Chondrocyte (in vitro differentiated cells): ENCODE results near the gene PRR20G. TPM values are rescaled to one million over a fixed set of nuclear protein-coding genes. Genes with fewer than 3 reads are reported as not detected.

ENCODE experiments used
- DNase-seq: peaks from one replicate; pipeline ENCODE4 v3.0.0; 2021; ENCODE audit warnings: mixed read lengths, low spot score
- H3K27ac Mint-ChIP-seq: one replicate; pipeline ENCODE4 v1.8.0; 2021; ENCODE audit warnings: mild to moderate bottlenecking, moderate library complexity, mixed read lengths; ENCODE audit not compliant: unreplicated experiment
- H3K27me3 Mint-ChIP-seq: 2 replicates; pipeline ENCODE4 v1.8.0; 2021; ENCODE audit warnings: low read depth, mixed read lengths
- H3K36me3 Mint-ChIP-seq: 2 replicates; pipeline ENCODE4 v1.8.0; 2021; ENCODE audit warnings: low read depth, mixed read lengths
- H3K4me1 Mint-ChIP-seq: 2 replicates; pipeline ENCODE4 v1.8.0; 2021; ENCODE audit warnings: low read depth, mild to moderate bottlenecking, mixed read lengths
- H3K4me3 Mint-ChIP-seq: one replicate; pipeline ENCODE4 v1.8.0; 2021; ENCODE audit warnings: mild to moderate bottlenecking, moderate library complexity, mixed read lengths; ENCODE audit not compliant: unreplicated experiment
- H3K9me3 Mint-ChIP-seq: 2 replicates; pipeline ENCODE4 v1.8.0; 2021; ENCODE audit warnings: low read depth, mixed read lengths
- CTCF ChIP-seq: fragments of 200-600 bp; sonication (generic); IDR thresholded peaks from 2 replicates; pipeline ENCODE4 v1.5.0; 2021; ENCODE audit warnings: antibody characterized with exemption, mild to moderate bottlenecking, moderate library complexity
- total RNA-seq: library from RNA; stranded (reverse); gene quantifications from 3 replicates; pipeline ENCODE4 v1.2.1, GENCODE V29; 2021

Gene PRR20G
- total RNA-seq, 1 donor from 2014 or later = not detected

GRCh38 chr3:127263586-127264231 is 24.1 kb downstream of the PRR20G start:
- peak; percentile 75 for DNase-seq
- no peak for TF ChIP-seq CTCF
- Mint-ChIP-seq H3K27me3 (peaks cover 44% of the 10 kb centered on the region), H3K27ac (no peak overlapping the region), H3K36me3 (peaks cover 1% of the 10 kb centered on the region), H3K4me1 (no peaks in the 10 kb centered on the region), H3K9me3 (peaks cover 4% of the 10 kb centered on the region), H3K4me3 (no peak overlapping the region)

DNA sequence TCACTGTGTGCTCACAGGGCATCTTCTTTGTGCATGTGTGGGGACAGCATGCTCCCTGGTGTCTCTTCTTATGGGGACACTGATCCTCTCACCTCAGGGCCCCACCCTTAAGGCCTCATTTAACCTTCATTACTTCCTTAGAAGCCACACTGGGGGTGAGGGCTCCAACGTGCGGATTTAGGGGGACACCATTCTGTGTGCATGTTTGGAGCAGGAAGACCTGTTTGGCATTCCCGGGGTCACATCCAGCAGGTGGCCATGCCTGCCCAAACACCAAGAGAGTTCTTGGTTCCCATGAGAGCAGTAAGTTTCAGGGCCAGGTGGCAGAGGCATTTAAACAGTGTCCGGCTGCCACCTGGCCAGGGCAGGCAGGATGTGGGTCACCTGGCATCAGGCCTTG is 24.8 kb downstream of the PRR20G start:
- Mint-ChIP-seq H3K36me3 (no peaks in the 10 kb centered on the region), H3K4me1 (no peaks in the 10 kb centered on the region), H3K27me3 (peaks cover 42% of the 10 kb centered on the region), H3K9me3 (no peaks in the 10 kb centered on the region), H3K27ac (no peak overlapping the region), H3K4me3 (no peak overlapping the region)
- DNase-seq = no peak
- TF ChIP-seq CTCF = no peak

- H3K27me3 Mint-ChIP-seq = peaks cover 41% of the 10 kb centered on the region
- no peak for TF ChIP-seq CTCF
Measured at GRCh38 chr3:127262533-127262932, 25.3 kb downstream of the PRR20G start.

GRCh38 chr3:127261925-127262324 is 25.9 kb downstream of the PRR20G start:
- H3K27ac Mint-ChIP-seq = no peak overlapping the region
- no peak for DNase-seq
- H3K36me3 Mint-ChIP-seq = no peaks in the 10 kb centered on the region
- H3K9me3 Mint-ChIP-seq = no peaks in the 10 kb centered on the region
- TF ChIP-seq CTCF = no peak
- H3K4me3 Mint-ChIP-seq = no peak overlapping the region
- H3K27me3 Mint-ChIP-seq = peaks cover 37% of the 10 kb centered on the region
- H3K4me1 Mint-ChIP-seq = no peaks in the 10 kb centered on the region

More at GRCh38 chr3:127262533-127262932, 25.3 kb downstream of the PRR20G start:
- Mint-ChIP-seq H3K4me3 (no peak overlapping the region), H3K27ac (no peak overlapping the region), H3K4me1 (no peaks in the 10 kb centered on the region), H3K36me3 (no peaks in the 10 kb centered on the region), H3K9me3 (no peaks in the 10 kb centered on the region)
- DNase-seq = no peak

DNA sequence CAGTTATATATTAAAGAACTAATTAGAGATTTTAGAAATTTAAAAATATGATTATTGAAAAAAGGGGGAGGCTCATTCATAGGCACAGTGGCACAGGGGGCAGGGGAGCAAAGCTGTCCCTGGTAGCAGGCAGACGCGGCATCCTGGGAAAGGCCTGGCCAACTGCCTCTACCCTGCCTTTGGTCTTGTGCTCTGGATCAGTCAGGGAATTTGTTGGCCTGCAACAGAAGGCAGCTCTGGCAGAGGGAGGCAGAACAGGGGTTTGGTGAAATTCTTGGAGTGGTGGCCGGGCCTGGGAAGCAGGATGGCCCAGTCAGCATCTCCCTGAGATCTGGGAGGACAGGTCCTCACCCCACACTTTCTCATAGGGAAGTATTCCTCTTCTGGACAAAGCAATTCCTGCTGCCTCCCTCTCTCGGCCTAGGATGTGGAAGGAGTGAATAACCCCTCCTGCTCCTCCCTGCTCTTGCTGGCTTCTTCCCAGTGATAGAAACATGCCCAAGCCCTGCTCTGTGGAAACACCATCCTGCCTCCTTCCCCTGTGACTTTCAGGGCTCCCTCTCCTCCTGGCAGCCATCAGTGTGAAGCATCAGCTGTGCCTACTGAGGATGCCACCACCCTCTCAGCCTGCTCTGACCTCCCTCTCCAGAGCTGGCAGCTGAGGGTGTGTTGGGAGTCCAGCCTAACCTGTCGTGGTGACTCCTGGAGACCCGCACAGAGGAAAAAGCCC is 26.9 kb downstream of the PRR20G start:
- no peak for TF ChIP-seq CTCF
- Mint-ChIP-seq H3K27ac (no peak overlapping the region), H3K9me3 (no peaks in the 10 kb centered on the region), H3K4me3 (no peak overlapping the region), H3K4me1 (no peaks in the 10 kb centered on the region), H3K27me3 (peaks cover 31% of the 10 kb centered on the region), H3K36me3 (no peaks in the 10 kb centered on the region)
- DNase-seq = no peak
